Measurements from ENCODE around the gene HEXD.
"Not testable (repeated sequence)": the region's sequence is repeated elsewhere in the genome, so short reads cannot be mapped to it uniquely, and the experiment has no call there.

HEXD gene

DNA sequence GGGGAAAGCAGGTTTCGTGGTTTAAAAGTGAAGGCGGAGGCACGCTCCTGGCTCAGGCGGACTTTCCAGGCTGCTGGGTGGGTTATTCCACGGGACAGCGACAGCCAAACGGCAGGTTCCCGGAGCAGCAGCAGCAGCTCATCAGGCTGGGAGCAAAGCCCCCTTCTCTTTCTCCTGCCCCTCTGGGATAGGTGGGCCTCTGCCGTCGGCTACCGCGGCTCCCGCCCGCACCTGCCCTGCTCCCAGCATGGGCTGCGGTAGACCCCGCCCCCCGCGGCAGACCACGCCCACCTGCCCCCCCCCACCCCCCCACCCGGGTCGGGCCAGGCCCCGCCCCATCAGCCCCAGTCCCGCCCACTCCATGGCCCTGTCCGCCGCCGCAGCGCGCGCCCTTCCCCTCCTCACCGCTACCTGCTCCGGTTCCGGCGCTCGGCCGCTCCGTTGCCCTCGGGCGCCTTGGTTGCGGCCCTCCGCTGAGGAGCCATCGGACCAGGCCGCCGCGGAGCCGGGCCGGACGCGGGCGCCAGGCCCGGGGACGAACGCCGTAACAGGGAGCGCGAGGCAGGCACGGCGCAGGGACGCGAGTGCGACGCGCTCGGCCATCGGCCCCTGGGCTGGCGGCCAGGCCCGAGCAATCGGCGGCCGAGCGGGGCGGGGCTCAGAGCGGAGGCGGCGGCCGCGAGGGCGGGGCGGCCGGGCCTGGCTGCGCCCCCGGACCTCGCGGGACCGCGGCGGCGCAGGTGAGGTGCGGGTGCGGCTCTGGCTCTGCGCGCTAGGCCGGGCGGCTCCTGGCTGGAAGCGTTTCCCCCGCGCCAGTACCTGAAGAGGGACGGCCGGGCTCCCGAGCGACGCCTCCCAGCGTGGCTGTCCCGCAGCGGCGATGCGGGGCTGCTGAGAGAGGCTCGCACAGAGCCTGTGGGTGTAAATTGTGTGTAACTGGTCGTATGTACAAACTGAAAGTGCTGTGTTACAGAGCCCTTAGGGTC is at the start of gene HEXD, which contains the start of gene OGFOD3:
Gene HEXD, plus strand, starts transcription at position 347 of the 986 bp plus-strand sequence. CDS start 1,453 bp downstream, outside the sequence.
Gene OGFOD3, minus strand, starts transcription at position 586 of the 986 bp plus-strand sequence. Its CDS starts 101 bp downstream, at position 485.
- DNase-seq (ENCODE audit: low spot score): peak; percentile 84

DNA sequence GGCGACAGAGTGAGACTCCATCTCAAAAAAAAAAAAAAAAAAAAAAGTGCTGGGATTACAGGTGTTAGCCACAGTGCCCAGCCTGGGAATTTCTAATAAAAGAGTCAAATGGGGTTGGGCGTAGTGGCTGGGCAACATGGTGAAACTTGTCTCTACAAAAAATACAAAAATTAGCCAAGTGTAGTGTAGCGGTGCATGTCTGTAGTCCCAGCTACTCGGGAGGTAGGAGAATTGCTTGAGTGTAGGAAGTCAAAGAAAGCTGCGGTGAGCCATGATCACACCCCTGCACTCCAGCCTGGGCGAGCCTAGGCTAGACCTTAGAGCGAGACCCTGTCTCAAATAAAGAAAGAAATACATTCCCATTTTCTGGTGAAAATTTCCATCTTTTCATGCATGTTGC is 48.9 kb upstream of the HEXD start:
- no peak for DNase-seq (ENCODE audit: low spot score)

DNA sequence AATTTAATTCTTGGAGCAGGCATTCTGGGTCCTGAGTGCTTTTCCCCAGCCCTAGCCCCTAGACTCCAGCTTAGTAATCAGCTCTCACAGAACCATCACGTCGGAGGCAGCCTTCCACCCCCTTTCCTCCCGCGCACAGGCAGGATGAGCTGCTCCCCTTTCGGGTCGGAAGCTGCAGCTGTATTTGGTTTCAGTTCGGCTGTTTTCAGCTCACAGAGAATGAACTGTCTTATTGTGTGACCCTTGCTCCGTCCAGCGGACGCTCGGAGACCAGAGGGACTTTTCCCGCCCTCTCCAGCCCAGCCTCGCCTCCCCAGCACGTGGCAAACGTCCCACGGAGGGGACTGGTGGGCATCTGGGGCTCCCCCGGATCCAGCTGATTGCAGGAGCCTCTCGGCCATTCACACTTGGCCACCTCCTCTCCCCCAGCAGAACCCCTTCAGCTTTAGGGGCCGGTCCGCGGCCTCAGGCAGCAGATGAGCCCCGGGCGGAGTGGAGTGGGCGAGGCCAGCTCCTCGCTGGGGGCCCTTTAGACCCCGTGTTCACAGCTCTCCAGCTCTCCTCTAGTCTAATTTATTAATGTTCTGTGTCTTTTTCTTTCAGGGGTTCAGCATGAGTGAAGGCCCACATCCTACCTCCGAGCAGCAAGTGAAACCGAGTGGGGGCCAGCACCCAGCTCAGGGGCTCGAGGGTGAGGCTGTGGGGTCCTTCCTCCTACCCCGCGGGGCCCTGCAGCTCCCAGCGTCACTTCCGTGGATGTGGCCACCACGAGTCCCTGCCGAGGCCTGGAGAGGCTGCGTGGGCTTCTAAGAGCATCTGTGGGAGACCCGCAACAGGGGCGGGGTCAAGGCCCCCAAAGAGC is 47.4 kb upstream of the HEXD start:
- no peak for DNase-seq (ENCODE audit: low spot score)

DNA sequence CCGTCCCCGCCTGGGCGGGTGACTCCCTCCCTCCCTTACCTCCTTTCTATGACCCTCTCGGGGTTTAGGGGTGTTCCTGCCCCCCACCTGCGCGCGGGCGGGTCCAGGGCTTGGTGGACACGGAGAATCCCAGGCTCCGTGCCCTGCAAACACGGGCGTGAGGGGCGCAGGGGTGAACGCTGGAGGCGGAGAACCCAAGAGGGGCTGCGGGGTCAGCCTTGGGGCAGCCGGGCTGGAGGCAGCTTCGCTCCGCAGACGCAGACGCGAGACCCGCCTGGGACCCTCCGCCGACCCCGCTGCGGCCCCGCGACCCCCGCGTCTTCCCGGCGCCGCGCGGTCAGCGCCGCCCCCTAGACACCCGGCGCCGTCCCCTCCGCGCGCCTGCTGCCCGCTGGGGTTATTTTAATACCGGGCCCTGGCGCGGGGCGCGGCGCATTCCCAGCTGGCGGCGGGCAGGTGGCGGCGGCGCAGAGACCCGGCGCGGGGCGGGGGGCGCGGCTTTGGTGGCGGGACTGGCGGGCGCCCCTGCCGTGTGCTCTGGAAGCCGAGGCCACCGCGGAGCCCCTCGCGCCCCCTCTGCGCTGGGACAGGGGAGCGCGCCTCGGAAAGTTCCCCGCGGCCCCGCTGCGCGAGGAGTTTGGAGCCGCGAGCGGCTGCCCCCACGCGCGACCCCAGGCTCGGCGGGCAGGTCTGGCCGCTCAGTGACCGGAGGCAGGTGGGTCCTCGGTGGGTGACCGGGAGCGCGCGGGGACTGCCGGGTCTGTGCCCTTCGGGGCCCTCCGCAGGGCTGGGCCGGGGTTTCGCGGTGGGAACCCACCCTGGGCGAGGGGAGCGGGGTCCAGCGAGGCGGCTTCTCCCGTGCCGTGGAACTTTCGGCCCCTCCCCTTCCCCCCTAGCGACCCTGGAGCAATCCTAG is 46.6 kb upstream of the HEXD start, which contains the start of gene UTS2R:
Gene UTS2R, plus strand, starts transcription at position 433 of the 916 bp plus-strand sequence. CDS start 2,560 bp downstream, outside the sequence.
- DNase-seq (ENCODE audit: low spot score): no peak

DNA sequence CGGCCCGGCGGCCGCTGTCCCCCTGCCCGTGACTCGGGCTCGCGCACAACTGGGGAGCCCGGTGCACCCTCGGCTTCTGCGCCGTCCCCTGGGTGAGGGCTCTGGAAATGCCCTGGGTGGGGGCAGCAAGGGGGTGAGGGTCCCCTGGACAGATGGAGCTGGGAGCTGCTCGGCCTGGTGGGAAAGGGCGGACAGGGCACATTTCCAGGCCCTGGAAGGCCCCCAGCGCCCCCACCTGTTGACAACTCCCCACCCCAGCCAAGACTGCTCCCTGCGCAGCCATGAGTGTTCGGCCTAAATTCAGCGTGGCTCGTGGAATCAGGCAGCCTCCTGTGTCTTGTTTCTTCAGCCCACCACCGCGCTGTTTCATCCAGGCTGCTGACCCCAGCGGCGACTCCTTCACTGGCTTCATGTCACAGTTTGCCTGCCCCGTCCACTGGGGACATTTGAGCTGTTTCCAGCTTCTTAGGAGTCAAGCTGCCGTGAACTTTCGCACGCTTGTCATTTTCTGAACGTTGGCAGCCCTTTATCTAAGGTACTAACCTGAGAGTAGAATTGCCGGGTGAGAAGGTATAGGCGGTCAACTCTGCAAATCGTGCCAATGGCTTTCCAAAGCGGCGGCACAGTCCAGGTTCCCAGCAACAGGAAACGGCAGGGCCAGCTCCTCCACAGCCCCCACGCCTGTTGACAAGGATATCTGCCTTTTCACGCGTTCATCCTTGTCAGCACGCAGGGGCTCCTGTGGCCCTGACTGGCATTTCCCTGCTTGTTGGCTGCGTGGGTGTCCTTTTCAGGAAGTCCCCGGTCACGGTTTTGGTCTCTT is 45.7 kb upstream of the HEXD start:
- no peak for DNase-seq (ENCODE audit: low spot score)

DNA sequence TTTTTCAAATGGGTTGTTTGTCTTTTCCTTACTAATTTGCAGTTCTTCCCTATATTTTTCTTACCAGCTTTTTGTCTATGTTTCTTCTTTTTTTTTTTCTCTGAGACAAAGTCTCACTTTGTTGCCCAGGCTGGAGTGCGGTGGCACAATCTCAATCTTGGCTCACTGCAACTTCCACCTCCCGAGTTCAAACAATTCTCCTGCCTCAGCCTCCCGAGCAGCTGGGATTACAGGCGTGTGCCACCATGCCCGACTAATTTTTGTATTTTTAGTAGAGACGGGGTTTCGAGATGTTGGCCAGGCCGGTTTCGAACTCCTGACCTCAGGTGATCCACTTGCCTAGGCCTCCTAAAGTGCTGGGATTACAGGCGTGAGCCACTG is 45.1 kb upstream of the HEXD start:
- not testable (repeated sequence) for DNase-seq (ENCODE audit: low spot score)

DNA sequence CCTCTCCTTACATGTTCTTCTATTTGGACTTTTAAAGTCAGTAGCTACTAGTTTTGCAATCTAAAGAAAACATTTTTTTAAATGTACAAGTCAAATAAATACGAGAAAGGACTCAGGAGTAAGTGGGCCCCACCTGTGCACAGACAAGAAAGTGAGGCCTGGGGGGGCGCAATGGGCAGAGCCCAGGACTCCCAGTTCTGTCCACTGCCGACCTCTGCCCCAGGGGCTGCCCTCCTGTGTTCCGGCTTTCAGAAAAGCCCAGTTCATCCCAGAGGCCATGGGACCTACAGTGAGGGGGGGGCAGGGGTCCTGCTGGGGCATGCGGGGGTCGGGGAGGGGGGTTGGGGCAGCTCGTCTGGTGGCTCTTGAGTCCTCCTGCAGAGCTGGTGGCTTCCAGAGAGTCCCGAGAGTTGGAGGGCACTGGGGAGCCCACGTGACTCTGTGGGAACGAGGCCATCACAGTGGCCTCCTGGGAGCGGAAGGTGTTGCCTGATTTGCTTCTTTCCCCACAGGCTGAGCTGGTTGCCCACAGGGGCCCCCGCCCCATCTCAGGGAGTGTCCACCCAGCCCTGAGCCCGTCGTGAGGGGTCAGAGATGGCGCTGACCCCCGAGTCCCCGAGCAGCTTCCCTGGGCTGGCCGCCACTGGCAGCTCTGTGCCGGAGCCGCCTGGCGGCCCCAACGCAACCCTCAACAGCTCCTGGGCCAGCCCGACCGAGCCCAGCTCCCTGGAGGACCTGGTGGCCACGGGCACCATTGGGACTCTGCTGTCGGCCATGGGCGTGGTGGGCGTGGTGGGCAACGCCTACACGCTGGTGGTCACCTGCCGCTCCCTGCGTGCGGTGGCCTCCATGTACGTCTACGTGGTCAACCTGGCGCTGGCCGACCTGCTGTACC is 44.2 kb upstream of the HEXD start:
- no peak for DNase-seq (ENCODE audit: low spot score)

DNA sequence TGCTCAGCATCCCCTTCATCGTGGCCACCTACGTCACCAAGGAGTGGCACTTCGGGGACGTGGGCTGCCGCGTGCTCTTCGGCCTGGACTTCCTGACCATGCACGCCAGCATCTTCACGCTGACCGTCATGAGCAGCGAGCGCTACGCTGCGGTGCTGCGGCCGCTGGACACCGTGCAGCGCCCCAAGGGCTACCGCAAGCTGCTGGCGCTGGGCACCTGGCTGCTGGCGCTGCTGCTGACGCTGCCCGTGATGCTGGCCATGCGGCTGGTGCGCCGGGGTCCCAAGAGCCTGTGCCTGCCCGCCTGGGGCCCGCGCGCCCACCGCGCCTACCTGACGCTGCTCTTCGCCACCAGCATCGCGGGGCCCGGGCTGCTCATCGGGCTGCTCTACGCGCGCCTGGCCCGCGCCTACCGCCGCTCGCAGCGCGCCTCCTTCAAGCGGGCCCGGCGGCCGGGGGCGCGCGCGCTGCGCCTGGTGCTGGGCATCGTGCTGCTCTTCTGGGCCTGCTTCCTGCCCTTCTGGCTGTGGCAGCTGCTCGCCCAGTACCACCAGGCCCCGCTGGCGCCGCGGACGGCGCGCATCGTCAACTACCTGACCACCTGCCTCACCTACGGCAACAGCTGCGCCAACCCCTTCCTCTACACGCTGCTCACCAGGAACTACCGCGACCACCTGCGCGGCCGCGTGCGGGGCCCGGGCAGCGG is 43.4 kb upstream of the HEXD start:
- no peak for DNase-seq (ENCODE audit: low spot score)

DNA sequence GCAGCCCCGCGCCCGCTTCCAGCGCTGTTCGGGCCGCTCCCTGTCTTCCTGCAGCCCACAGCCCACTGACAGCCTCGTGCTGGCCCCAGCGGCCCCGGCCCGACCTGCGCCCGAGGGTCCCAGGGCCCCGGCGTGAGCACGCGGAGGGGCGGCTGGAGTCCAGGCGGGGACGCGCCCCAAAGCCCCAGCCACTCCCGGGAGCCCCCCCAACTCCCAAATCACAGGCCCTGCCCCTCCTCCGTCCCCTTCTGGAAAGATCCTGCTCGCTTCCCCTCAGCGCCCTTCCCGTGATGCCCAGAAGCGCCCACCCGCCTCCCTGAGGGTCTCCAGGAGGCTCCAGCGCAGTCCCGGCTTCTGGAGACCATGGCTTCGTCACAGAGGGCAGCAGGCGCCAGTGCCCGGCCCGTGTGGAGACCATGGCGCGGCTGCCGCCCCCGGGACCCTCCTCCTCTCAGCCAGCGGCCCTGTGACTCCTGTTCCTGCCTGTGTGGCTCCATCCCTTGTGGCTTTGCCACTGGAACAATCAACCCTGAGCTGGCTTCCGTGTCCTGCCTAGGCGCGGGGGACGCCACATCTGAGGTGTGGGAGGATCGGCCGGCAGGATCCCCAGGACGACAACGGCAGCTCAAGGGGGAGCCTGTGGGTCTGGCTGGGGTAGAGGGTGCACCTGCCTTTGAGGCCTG is 42.6 kb upstream of the HEXD start:
- DNase-seq (ENCODE audit: low spot score): no peak

DNA sequence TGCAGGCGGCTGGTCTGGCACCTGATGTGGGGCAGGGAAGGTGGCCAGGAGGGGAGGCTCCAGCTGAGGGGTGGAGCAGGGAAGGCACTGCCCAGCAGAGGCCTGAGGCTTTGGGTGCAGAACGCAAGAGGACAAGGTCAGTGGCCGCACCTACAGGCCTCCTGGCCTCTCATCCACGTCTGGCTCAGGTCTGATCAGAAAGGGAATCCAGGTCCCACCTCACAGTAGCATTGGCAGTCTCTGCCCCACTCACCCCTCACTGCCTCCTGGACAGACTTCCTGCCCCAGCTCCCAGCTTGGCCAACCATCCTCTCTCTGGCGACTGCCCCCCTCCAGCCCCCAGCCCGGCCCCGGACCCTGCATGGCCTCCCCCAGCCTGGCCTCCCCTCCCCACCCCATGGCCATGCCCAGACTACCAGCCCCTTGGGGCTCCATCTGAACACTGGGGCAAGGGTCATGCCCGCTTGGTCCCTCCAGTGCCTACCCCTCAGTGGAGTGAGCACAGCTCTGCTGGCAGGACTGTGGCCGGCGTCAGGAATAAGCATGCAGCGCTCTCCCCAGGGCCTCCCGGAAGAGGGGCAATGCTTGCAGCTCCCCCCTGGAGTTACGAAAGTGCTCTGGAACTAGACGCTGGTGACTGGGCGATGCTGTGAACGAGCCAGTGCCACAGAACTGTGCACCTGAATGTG is 42.0 kb upstream of the HEXD start:
- no peak for DNase-seq (ENCODE audit: low spot score)

DNA sequence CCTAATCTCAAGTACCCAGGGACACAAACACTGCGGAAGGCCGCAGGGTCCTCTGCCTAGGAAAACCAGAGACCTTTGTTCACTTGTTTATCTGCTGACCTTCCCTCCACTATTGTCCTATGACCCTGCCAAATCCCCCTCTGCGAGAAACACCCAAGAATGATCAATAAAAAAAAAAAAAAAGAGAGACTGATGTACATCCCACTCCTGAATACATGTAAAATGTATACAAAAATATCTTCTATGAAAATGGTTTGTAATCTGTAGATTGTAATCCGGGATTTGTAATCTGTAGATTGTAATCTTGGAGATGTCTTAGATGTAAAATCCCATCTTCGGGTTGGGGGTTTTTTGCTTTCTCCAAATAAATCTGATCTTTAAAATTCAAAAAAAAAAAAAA is 40.9 kb upstream of the HEXD start:
- DNase-seq (ENCODE audit: low spot score): not testable (repeated sequence)

DNA sequence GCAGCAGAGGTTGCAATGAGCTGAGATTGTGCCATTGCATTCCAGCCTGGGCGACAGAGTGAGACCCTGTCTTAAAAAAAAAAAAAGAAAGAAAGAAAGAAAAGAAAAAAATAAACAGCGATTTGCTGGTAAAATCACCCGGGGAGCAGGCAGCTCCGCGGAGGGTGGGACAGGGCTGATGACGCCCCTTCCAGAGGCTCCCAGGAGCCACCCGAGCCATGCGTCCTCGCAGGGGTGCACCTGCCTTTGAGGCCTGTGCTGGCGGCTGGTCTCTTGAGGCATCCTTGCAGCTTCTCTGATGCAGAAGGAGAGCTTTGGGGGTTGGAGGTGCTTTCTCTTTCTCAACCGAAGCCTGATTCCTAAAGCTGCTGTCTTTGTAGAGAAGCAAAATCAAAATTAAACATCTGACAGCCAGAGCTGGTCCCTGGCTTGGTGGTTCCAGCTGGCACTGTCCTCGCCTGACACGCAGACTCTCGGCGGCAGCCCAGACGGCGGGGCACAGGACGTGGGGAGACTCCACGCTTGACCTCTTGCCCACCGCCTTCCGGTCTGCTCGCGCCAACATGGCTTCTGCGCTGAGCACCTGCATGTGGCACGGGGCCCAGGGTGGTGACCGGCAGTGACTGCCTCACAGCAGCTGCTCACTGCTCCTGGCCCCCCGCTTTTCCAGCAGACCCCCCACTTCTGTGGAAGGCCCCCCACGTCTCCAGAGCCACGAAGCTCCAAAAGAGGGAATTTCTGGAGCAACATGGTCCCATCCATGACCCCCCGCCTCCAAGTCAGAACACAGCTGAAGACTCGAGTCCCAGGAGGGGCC is 40.0 kb upstream of the HEXD start:
- DNase-seq (ENCODE audit: low spot score): no peak

DNA sequence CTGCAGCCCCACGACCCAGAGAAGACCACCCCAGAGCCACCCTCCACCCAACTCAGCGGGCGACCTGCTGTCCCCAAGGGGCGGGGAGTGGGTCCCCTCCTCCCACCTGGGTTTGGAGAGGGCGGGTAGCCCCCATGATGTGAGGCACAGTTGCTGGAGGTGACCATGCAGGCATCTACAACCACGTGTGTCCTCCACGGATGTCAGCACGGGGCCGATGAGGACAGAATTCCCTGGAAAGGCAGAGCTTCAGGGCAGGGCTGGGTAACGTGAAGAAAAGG is 39.5 kb upstream of the HEXD start:
- no peak for DNase-seq (ENCODE audit: low spot score)

DNA sequence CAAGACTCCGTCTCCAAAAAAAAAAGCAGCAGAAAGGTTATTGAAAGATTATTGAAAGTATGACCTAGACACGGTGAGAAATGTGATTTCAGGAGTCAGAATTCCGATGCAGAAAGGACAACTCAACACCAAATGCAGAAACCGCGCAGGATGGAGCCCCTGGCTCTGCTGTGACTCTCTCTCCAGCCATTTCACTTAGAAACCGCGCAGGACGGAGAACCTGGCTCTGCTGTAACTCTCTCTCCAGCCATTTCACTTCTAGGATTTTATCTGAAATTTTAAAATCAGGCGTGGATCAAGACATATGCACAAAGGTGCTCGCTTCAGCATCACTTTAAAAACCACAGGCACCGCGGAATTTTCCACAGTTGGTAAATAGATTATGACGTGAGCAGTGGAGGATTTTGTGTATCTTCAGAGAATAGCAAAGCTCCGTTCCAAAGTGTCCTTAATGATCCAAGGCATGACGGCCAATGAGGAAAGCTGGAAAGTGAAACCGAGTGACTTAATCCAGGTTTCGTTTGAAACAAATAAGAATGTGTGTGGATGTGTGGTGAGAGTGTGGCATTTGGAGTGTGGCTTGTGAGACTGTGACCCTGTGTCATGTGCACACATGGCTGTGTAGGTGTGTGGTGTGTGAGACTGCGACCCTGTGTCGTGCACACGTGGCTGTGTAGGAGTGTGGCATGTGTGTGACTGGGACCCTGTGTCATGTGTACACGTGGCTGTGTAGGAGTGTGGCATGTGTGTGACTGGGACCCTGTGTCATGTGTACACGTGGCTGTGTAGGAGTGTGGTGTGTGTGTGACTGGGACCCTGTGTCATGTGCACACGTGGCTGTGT is 37.1 kb upstream of the HEXD start:
- DNase-seq (ENCODE audit: low spot score): no peak

DNA sequence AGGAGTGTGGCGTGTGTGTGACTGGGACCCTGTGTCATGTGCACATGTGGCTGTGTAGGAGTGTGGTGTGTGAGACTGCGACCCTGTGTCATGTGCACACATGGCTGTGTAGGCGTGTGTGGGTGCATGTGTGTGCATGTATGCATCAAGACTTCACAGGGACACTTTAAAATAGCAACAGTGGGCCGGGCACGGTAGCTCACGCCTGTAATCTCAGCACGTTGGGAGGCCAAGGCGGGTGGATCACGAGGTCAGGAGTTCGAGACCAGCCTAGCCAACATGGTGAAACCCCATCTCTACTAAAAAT is 36.5 kb upstream of the HEXD start:
- DNase-seq (ENCODE audit: low spot score): not testable (repeated sequence)

Data from putamen (tissue), 1 donor.